Activated naive CD8-positive, alpha-beta T cell treated with anti-CD3 and anti-CD28 coated beads for 36 hours (primary cell): ENCODE measurements around the gene PLET1. TPM values are rescaled to one million over a fixed set of nuclear protein-coding genes. Genes with fewer than 3 reads are reported as not detected.

Experiments
- DNase-seq: peaks from one replicate; pipeline ENCODE4 v3.0.0; 2021
- H3K27ac Mint-ChIP-seq: one replicate; pipeline ENCODE4 v1.8.0; 2022; ENCODE audit warnings: mild to moderate bottlenecking, moderate library complexity, mixed read lengths
- H3K27me3 Mint-ChIP-seq: one replicate; pipeline ENCODE4 v1.8.0; 2022; ENCODE audit warnings: mild to moderate bottlenecking, mixed read lengths
- H3K36me3 Mint-ChIP-seq: one replicate; pipeline ENCODE4 v1.8.0; 2021; ENCODE audit warnings: mild to moderate bottlenecking, mixed read lengths
- H3K4me1 Mint-ChIP-seq: one replicate; pipeline ENCODE4 v1.8.0; 2021; ENCODE audit warnings: mixed read lengths
- H3K4me3 Mint-ChIP-seq: one replicate; pipeline ENCODE4 v1.8.0; 2022; ENCODE audit warnings: mild to moderate bottlenecking, moderate library complexity, mixed read lengths
- H3K9me3 Mint-ChIP-seq: one replicate; pipeline ENCODE4 v1.8.0; 2022; ENCODE audit warnings: mixed read lengths
- total RNA-seq, 2 experiments: library from RNA; stranded (reverse); gene quantifications; one replicate each; pipeline ENCODE4 v1.2.3, GENCODE V29; 2021

PLET1 gene
- total RNA-seq, 2 experiments from 2014 or later, result not detected

DNA sequence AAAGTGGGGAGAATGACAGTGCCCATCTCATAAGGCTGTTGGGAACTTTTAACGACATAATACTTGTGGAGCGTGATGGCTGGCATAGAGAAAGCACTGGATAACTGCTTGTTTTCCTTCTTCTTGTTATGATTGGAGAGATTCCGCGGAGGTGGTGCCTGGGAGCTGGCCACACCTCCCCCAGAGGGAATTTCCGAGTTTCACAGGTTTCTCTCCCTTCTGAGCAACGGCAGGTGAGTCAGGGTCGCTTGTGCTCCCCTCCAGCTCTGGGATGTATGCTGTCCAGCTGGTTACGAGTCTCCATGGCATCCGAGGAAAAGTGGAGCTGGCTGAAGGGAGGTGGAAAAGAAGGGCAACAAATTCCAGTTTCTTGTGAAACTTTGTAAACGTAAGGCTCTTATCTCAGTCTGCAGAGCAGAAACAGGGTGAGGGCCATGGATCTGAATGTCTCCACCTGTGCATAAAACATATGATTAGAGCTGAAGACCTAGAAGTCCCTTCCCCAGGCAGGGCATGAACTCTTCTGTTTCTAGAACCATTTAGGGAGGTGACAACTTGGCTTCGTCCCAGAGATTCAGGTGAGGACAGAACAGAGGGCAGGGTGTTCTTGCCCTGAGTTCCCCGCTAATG, 10.0 kb upstream of the PLET1 start:
- Mint-ChIP-seq H3K36me3 (no peaks in the 10 kb centered on the region), H3K27ac (no peak overlapping the region), H3K9me3 (no peaks in the 10 kb centered on the region), H3K4me3 (no peak overlapping the region), H3K4me1 (no peaks in the 10 kb centered on the region), H3K27me3 (no peaks in the 10 kb centered on the region)
- DNase-seq, result no peak

GRCh38 chr11:112269139-112269538, 8.5 kb upstream of the PLET1 start:
- Mint-ChIP-seq H3K36me3 (no peaks in the 10 kb centered on the region), H3K4me3 (no peak overlapping the region)

GRCh38 chr11:112268406-112268805, 7.7 kb upstream of the PLET1 start:
- Mint-ChIP-seq H3K4me3 (no peak overlapping the region), H3K36me3 (no peaks in the 10 kb centered on the region), H3K9me3 (no peaks in the 10 kb centered on the region), H3K4me1 (no peaks in the 10 kb centered on the region), H3K27ac (no peak overlapping the region), H3K27me3 (no peaks in the 10 kb centered on the region)
- no peak for DNase-seq

More at GRCh38 chr11:112269139-112269538, 8.5 kb upstream of the PLET1 start:
- H3K27me3 Mint-ChIP-seq, result no peaks in the 10 kb centered on the region
- H3K9me3 Mint-ChIP-seq, result no peaks in the 10 kb centered on the region
- no peak overlapping the region for H3K27ac Mint-ChIP-seq
- no peak for DNase-seq
- H3K4me1 Mint-ChIP-seq, result no peaks in the 10 kb centered on the region

GRCh38 chr11:112267188-112267591, 6.5 kb upstream of the PLET1 start:
- H3K4me3 Mint-ChIP-seq, result no peak overlapping the region
- H3K27me3 Mint-ChIP-seq, result no peaks in the 10 kb centered on the region
- DNase-seq, result no peak
- H3K27ac Mint-ChIP-seq, result no peak overlapping the region
- H3K36me3 Mint-ChIP-seq, result no peaks in the 10 kb centered on the region
- no peaks in the 10 kb centered on the region for H3K9me3 Mint-ChIP-seq
- H3K4me1 Mint-ChIP-seq, result no peaks in the 10 kb centered on the region

DNA sequence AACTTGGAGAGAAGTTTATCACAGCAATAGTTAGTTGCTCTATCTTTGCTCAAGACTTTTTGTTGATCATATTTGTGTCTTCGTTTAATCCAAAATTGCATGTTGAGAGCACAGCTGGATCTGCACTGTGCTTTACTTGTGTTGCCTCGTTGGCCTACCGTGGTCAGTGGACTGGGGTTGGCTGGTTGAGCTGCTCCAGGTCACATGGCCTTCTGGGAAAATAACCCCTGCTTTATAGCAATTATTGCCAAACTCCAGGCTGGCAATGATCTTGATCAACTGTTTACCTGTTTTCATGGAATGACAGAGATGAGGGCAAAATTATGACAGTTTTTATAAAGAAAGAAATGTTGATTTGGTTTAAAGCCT, 5.7 kb upstream of the PLET1 start:
- Mint-ChIP-seq H3K27me3 (no peaks in the 10 kb centered on the region), H3K4me3 (no peak overlapping the region), H3K9me3 (no peaks in the 10 kb centered on the region), H3K36me3 (no peaks in the 10 kb centered on the region), H3K27ac (no peak overlapping the region), H3K4me1 (no peaks in the 10 kb centered on the region)
- DNase-seq, result no peak

DNA sequence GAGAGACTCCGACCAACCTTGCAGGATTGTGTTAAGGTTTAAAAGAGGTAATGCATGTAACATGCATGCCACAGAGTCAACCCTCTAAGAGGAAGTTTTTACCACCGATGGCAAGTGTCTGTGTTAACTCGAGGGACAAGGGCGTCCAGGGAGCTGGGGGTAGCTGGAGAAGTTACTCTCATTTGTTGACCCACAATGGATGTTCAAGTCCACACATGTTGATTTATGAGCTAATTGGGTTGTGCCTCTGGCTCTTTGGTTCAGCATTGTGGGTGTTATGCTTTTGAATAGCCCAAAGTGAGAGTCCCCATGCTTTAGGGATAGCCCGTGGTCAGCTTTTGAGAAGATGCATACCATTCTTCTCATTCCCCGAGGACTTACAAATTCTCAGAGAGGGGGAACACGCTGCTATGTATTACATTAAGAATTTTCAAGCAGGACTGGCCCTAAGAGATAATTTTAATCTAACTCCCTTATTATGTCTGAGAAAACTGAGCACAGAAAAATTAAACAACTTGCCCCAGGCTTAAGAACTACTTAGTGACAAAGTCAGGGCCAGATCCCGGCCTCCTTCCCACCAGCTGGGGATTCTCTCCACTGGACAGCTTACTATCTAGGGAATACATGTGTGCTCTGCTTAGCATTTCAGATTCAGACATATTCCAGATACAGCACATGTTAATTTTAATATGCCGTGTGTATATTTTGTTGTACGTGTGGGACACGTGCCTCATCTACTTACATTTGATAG, 5.2 kb upstream of the PLET1 start:
- no peaks in the 10 kb centered on the region for H3K27me3 Mint-ChIP-seq
- no peaks in the 10 kb centered on the region for H3K9me3 Mint-ChIP-seq
- H3K27ac Mint-ChIP-seq, result no peak overlapping the region
- no peak for DNase-seq
- H3K36me3 Mint-ChIP-seq, result no peaks in the 10 kb centered on the region
- no peak overlapping the region for H3K4me3 Mint-ChIP-seq
- H3K4me1 Mint-ChIP-seq, result no peaks in the 10 kb centered on the region

GRCh38 chr11:112255067-112255720, 5.5 kb downstream of the PLET1 start:
- Mint-ChIP-seq H3K4me1 (no peaks in the 10 kb centered on the region), H3K27ac (no peak overlapping the region), H3K36me3 (no peaks in the 10 kb centered on the region), H3K4me3 (no peak overlapping the region), H3K27me3 (no peaks in the 10 kb centered on the region), H3K9me3 (no peaks in the 10 kb centered on the region)
- no peak for DNase-seq

GRCh38 chr11:112253605-112254242, 6.9 kb downstream of the PLET1 start:
- DNase-seq, result no peak
- no peaks in the 10 kb centered on the region for H3K27me3 Mint-ChIP-seq
- H3K27ac Mint-ChIP-seq, result no peak overlapping the region
- H3K9me3 Mint-ChIP-seq, result no peaks in the 10 kb centered on the region
- no peaks in the 10 kb centered on the region for H3K36me3 Mint-ChIP-seq
- H3K4me1 Mint-ChIP-seq, result no peaks in the 10 kb centered on the region
- no peak overlapping the region for H3K4me3 Mint-ChIP-seq

DNA sequence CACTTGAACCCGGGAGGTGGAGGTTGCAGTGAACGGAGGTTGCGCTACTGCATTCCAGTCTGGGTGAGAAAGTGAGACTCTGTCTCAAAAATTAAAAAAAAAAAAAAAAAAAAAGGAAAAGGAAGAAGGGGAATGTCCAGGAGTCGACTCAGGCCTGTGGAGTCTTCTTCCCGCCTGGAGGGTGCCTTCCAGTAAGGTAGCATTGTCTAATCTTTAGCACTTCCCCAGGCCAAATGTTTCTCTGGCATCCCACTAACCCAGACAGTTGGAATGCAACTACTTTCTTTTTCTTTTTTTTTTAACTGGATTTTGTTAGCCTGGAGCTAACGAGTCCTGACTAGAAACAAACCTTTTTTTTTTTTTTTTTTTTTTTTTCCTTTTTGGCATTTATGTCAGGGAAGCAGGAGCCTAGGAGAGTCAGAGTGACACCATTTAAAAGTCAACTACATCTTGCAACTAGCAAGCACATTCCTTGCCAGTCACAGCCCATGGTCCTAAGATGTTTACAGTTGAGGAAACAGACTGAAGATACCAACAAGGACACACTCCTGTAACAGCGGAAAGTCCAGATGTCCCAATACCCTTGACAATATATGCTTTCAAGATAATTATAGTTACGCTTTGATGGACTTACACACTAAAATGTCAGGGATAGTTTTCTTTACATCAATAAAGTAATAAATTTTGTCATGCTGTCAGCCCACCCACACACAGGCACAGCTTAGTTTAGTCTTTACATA, 10.6 kb downstream of the PLET1 start:
- Mint-ChIP-seq H3K27me3 (no peaks in the 10 kb centered on the region), H3K4me1 (no peaks in the 10 kb centered on the region), H3K27ac (no peak overlapping the region), H3K36me3 (no peaks in the 10 kb centered on the region), H3K4me3 (no peak overlapping the region), H3K9me3 (no peaks in the 10 kb centered on the region)
- DNase-seq, result no peak

DNA sequence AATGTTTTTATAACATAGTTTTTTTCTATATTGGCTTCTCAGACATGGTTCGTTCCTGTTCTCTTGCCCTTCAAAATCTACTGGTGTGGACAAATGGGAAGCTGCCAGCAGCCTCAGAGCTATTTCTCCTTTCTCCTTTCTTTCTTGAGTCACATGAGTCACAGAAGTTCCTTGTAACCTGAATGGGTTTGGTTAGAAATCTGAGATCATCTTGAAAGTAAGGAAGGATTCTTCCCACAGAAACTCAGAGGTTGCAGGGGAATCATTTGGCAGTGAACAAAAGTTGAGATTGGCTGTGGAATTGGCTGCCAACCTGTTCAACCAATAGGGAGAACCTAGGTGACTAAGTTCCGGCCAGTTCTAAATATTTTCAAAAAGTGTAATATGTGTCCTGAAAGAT, 12.5 kb downstream of the PLET1 start:
- Mint-ChIP-seq H3K4me1 (no peaks in the 10 kb centered on the region), H3K27me3 (no peaks in the 10 kb centered on the region), H3K4me3 (no peak overlapping the region), H3K27ac (no peak overlapping the region), H3K36me3 (peaks cover 8% of the 10 kb centered on the region), H3K9me3 (peaks cover 7% of the 10 kb centered on the region)
- DNase-seq, result no peak

GRCh38 chr11:112247201-112247600, 13.5 kb downstream of the PLET1 start:
- Mint-ChIP-seq H3K36me3 (peaks cover 17% of the 10 kb centered on the region), H3K4me3 (no peak overlapping the region), H3K27me3 (no peaks in the 10 kb centered on the region), H3K9me3 (peaks cover 10% of the 10 kb centered on the region), H3K27ac (no peak overlapping the region), H3K4me1 (no peaks in the 10 kb centered on the region)
- DNase-seq, result no peak

GRCh38 chr11:112241486-112241885, 19.2 kb downstream of the PLET1 start:
- Mint-ChIP-seq H3K4me1 (no peaks in the 10 kb centered on the region), H3K9me3 (peaks cover 10% of the 10 kb centered on the region), H3K27me3 (no peaks in the 10 kb centered on the region), H3K27ac (no peak overlapping the region), H3K4me3 (no peak overlapping the region), H3K36me3 (peaks cover 37% of the 10 kb centered on the region)
- DNase-seq, result no peak

- Mint-ChIP-seq H3K27me3 (no peaks in the 10 kb centered on the region), H3K4me3 (no peak overlapping the region), H3K9me3 (peaks cover 3% of the 10 kb centered on the region), H3K4me1 (no peaks in the 10 kb centered on the region), H3K36me3 (peaks cover 41% of the 10 kb centered on the region), H3K27ac (no peak overlapping the region)
- no peak for DNase-seq
Measured at GRCh38 chr11:112238041-112238440, 22.6 kb downstream of the PLET1 start.

DNA sequence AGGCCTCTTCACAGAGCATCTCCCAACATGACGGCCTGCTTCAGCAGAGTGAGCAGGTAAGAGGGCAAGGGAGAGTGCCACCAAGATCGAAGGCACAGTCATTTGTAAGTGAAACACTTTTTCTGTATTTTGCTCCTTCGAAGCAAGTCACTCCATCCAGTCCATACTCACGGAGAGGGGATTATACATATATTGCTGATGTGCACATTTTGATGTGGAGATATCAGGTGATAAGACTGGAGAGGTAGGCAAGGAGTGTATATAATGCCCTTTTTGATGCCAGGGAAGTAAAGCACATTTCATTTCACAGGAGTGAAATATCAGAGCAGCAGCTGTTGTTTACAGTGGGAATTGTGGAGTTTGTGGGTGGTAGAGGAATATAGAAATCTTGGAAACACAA, 23.2 kb downstream of the PLET1 start:
- no peaks in the 10 kb centered on the region for H3K27me3 Mint-ChIP-seq
- peaks cover 36% of the 10 kb centered on the region for H3K36me3 Mint-ChIP-seq
- no peaks in the 10 kb centered on the region for H3K9me3 Mint-ChIP-seq
- DNase-seq, result no peak
- no peaks in the 10 kb centered on the region for H3K4me1 Mint-ChIP-seq
- H3K27ac Mint-ChIP-seq, result no peak overlapping the region
- no peak overlapping the region for H3K4me3 Mint-ChIP-seq
